GM21717 (cell line): ENCODE measurements around the gene ABCA5.

Experiments used
- ATAC-seq: cut with Tn5 transposase; IDR thresholded peaks from one replicate; pipeline ENCODE4 v1.9.1; 2021; ENCODE audit warnings: mild to moderate bottlenecking, moderate library complexity; ENCODE audit not compliant: unreplicated experiment

The ABCA5 gene

DNA sequence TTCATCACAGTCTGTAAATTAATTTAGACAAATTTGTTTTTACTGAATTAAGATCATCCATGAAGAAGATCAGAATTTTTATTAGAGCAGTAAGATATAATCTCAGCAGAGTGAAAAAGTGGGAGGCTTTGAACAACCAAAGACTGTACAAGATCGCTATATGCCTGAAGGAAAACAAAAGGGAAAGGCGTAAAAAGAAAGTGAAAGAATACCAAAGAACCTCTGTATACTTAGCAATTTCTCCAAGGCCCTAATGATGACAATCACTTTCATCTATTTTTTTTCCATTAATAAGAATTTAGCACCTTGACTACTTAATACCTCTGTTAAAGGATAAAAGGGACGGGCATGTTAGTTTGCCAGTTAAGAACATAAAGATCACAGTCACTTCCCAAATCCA is 59.7 kb downstream of the ABCA5 start:
- ATAC-seq: no peak

DNA sequence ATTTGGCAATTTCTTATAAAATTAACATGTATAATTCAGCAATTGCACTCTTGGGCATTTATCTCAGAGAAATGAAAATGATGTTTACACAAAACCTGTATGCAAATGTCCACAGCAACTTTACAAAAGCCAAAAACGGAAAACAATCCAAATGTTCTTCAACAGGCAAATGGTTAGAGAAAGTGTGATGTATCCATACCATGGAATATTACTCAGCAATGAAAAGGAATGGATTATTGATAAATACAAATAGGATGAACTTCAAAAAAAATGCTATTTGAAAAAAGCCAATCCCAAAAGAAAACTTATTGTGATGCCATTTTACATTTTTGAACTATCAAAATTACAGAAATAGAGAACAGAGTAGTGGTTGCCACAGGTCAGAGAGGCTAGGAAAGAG is 61.1 kb downstream of the ABCA5 start:
- ATAC-seq: no peak

DNA sequence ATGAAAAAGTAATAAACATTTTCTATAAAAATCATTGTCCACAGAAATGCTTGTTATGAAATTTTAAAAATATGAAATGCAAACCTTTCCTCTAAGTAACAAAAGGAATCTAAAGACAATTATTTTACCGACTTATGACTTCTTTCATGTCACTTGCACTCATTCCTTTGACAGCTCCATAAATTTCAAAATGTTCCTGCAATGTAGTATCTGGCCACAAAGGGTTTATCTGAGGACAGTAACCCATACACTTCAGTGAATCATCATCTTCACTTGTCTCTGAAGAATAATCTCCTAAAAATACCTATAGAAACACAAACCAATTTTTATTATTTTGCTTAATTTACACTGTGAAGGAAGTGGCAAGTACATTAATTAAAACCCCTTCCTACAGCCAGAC is 72.7 kb downstream of the ABCA5 start:
- ATAC-seq: no peak

DNA sequence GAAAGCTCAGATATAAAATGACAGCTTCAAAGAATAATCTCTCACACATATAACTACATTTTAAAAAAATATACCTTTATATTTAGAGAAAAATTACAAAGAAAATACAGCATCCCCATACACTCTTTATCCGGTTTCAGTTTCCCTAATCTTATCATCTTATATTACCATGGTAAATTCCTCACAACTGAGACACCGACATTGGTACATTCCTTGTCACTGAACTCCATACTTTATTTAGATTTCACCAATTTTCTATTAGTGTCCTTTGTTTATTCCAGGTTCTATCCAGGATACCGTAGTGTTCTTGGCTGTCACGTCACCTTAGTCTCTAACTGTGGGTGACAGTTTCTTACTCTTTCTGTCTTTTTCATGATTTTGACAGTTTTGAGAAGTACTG is 76.3 kb downstream of the ABCA5 start:
- no peak for ATAC-seq

DNA sequence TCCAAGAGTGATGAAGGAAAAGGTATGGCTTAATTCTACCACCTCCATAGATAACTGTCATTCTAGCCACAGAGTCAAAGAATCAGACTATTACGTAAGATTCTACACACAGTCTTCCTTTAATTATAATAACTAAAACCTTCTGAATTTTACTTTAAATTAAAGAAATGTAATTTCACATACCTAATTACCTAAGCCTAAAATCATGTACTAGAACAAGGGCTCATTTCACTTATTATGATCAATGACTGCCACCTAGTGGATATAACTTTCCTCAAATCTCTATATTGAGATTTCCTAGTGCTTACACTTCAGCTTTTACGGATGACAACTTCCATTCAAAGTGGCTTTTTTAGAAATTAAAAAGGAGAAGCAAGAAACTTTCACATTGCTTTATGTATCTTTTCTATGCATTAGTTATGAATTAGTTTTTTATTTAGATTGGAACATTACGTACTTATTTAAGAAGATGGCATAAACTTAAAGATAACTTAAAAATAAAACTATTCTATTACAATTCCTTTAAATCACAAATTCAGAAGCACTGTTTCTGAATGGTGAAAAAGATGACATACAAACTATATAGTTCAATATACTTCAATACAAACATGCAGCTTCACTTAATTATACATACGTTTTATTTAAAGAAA is 80.1 kb downstream of the ABCA5 start:
- no peak for ATAC-seq

DNA sequence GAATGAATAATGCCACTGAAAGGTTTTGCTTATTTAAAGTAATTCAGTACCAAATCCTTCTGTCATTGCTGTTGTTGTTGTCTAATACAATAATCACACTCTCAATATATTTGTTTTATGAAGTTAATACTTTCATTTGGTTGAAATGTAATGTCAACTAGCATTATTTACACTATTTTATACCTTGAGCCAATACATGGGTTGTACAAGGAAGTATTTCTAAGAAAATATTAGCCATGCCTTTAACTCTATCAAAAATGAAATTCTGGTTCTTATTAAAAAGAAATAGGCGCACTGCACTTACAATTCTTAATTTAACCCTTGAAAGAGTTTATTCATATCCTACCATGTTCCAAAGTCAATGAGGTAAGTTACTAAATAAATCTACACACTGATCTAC is 80.7 kb downstream of the ABCA5 start:
- no peak for ATAC-seq

DNA sequence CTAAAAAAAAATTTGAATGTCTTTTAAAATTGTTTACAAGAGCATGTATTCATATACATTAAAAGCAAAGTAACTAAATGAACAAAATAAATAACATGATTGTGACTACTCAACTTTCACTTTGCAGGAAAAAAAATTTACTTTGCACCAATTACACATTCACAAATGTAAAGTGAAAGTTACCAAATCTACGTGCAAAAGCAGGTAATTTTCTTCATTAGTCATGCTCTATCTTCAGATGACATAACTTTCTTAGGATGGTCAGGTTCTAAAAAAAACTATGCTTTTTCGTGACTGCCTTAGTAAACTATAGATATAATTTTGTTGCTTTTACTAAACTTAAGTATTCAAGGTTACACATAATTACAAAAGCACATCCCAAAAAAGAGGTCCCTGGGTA is 81.3 kb downstream of the ABCA5 start:
- ATAC-seq: no peak

DNA sequence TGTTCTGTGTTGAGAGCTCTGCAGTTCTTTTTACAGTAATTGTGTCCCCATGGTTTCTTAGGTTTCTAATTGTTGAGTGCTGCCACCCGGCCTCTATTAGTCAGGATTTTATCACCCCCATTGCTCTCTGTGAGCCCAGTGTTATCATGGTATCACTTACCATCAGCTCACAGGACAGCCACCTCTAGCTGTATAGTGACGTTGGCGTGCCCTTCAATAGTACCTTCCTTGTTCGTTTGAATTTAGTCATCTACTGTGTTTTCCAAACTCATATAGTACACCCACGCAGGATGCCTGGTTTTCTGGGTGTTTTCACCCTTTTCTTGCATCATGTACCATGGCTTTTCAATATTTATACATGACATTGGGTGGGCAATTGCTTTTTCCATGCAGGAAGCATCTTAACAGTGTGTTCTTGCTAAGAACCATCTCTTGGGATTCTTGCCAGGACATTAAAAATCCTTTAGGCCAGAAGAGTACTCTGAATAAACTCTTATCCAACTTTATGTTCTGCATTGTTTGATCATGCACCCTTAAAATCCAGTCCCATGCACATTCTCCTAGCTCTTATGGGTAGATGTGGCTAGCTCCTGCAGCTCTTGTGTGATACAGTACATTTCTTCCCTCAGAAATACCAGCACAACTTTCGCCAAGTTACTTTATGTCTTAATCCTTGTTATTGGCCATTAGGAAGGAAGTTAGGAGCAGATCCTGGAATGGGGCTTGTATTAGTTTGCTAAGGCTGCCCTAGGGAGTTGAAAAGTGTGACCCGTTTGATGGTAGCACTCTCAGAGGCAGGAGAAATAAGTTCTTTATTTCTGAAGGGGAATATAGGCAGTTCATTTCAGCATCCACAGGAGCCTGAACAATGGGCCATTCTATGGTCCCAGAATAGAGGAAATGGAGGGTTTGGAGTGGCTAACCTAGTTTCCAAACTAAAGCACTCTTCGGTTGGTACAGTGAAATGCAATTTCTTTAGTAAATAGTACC is 87.0 kb downstream of the ABCA5 start:
- ATAC-seq: no peak

DNA sequence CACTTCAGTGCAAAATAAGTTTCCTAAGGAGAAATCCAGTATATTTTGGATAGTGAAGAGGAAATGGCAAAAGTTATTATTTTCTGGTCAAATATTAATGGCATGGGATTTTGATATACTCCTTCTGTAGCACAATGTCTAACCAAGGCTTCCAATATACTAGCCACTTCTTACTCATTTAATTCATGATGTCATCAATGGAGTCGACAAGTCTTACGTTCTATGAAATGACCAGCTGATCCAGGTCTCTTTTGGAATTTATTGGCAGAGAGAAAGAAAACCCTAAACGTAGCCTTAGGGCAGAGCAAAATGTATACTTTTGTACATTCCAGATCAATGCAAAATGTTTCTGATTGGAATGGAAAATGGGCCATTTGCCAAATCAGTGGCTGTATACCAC is 90.0 kb downstream of the ABCA5 start:
- ATAC-seq: no peak

DNA sequence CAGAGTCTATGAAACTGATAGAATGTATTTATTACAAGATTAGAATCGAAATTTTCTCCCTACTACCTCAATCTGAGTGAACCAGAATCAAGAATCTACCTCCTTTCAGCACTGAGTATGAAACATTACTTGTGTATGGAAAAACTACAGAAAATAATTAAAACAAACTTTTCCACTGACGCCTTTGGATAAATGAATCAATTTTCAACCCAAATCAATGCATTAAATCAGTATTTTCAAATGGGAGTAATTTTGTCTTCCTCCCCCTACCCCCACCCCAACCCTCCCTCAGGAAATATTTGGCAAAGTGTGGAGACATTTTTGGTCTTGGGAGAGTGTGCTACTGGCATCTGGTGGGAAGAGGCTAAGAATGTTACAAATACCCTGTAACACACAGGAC is 90.5 kb downstream of the ABCA5 start:
- no peak for ATAC-seq

DNA sequence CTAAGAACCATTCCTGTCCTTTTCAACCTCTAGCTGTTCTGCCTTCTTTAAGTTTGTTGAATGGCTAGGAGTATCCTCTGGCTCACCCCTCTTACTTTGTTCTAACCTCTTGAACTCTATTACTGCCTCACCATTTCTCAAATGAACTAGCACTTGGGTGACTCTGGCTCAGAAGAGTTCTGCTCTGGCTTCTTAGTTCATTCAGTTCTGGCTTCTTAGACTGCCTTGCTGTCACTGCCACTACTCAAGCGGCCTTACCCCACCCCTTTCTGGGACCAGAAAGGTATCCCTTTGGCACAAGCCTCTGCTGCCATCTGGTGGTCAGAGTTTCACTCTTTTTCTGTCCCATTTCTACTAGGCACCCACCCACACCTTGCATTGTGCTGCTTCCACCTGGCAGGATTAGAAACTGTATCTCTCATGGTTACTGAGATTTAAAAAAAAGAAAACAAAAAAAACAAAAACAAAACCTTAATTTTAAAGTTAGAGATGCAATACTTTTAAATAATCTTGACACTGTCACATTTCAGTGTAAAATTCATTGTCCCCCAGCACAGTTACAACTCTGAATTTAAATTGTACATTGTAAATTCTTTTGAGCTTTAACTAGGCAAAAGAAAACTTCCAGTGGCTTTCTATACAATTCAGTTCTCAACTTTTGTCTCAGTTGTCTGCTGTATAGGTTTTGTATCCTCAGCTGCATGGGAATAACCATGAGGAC is 91.4 kb downstream of the ABCA5 start:
- ATAC-seq: peak; percentile 95

DNA sequence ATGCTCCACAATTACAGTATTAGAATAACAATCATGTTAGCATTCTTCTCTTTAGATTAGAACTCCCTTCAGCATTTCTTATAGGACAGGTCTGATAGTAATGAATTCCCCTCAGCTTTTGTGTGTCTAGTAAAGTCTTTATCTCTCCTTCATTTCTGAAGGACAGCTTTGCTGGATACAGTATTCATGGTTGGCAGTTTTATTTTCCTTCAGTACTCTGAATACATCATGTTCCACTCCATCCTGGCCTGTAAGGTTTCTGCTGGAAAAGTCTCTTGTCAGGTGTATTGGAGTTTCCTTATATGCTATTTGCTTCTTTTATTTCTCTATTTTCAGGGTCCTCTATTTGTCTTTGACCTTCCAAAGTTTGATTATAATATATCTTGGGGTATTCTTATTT is 94.3 kb downstream of the ABCA5 start:
- ATAC-seq: no peak

DNA sequence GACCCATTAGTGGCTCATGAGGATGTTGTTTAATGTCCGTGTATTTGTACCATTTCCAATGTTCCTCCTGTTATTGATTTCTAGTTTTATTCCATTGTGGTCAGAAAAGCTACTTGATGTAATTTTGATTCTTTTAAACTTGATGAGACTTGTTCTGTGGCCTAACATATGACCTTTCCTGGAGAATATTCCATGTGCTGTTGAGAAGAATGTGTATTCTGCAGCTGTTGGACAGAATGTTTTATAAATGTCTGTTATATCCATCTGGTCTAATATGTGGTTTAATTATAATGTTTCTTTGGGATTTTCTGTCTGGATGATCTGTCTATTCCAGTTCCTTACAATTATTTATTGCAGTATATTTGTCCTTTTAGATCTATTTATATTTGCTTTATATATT is 95.4 kb downstream of the ABCA5 start:
- no peak for ATAC-seq

DNA sequence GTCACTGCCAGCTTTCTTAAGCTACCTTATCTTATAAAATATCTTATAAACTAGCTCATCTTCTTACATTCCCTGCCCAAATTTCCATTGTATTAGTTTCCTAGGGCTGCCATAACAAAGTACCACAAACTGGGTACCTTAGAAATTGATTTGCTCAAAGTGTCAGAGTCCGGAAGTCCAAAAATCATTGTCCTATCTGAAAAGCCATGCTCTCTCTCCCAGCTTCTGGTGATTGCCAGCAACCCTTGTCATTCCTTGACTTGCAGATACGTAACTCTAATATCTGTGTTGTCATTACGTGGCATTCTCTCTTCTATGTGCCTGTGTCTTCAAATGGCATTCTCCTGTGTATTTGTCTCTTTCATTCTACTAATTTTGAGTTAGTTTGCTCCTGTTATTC is 96.0 kb downstream of the ABCA5 start:
- ATAC-seq: no peak

DNA sequence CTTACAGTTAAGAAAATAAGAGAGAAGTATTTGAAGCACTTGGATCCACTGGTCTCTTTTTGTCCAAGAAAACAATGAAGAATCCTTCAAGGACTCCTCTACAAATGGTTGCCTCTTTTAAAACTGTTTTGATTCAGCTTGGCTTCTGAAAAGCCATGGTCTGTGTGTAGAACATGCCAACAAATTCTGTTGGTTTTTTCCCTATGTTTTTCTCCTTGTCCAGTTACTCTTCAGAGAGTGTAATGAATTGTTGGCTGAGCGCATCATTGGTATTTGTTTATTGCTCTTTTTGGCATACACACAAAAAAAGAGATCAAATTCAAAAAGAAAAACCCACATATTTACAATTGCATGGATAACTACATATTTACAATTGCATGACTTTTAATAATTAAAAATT is 98.4 kb downstream of the ABCA5 start, which contains the start of gene ABCA10:
Gene ABCA10 (minus strand): TSS at position 249 of the 400 bp plus-strand sequence. CDS start 3,466 bp downstream, outside the sequence.
- ATAC-seq: no peak

DNA sequence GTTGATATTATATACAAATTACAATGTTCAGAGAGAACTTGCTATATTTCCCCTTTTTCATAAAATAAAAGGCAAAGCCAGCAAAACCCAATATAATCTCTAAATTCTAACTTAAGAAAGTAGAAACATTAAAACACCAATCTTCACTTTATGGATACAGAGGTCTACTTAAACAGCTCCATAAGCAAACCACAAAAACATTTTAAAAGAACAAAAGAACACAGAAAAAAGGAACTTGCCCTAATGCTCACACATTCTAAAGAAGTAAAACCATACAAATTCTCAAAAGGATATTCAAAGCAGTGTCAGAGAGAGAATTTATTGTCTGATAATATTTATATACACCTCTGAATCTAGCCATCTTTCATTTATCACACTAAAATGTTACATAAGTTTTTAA is 98.9 kb downstream of the ABCA5 start:
- no peak for ATAC-seq

DNA sequence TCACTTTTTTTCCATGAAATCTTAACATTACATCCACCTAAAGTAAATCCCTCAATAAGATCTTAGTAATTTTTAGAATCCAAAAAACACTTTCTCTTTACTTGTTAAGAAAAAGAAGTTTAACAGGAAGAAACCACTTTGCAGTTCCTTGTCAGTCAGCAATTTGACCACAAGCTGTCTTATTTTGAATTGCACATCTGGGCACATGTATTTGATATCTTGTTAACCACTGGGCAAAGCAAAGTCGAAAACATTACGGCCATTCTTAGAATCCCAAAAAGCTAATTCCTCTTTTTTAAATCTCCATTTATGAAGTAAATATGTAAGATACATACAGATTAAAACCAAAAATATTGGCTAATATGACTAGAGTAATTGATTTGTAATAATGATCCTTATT is 99.4 kb downstream of the ABCA5 start:
- no peak for ATAC-seq

DNA sequence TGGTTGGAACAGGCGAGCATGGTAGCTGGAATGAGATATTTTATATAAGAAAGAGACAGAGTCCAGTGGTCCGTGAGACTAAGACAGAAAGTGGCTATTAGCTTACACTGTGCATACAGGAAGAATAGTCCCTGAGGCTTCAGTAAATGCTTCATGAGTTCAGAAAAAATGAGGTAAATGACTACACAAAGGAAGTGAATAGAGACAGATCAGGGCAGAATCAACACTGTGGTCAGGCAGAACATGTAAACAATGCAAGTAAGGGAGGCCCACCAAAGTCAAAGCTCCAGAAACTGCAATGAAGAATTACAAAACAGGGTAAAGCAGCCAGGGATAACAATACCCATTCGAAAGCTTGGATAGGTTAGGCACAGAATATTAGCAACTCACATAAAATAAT is 103.1 kb downstream of the ABCA5 start:
- peak; percentile 97 for ATAC-seq

DNA sequence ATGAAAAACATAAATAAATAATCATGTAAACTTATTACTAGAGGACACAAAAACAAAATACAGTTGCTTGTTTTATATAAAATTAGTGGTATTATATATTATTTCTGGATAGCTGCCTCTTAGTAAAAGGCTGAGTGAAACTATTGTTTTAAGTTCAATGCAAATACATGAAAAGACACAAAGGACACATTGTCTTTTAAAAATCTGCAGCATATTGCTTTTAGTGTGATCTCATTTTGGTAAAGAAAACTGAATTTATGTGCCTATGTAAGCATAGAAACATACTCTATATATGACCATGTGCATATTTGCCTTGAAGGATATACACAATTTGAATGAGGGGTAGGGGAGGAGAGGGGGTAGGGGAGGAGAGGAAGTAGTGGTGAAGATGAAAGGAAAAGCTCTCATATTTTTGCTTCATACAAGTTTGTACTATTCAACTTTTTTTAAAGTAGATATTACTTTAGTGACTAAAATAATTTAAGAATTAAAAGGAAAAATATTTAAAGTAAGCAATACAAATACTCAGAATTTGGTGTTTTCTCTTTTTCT is 104.2 kb downstream of the ABCA5 start:
- ATAC-seq: no peak

DNA sequence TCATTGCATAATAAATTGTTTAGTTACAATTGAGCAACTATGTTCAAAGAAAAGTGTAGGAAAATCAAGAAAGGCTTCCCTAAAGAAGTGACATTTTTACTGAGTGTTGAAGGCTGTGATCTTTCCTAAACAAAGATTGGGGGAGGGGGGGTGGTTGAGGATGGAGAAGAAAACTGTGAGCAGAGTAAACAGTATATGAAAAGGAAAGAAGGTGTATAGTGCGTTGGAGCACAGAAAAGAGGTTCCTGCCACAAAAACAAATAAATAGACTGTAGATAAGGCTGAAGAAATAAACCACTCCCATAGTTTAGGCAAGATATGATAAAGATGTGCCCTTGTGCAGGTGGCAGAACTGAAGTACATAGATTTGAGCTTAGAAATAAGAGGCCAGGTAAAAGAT is 106.8 kb downstream of the ABCA5 start:
- ATAC-seq: no peak

DNA sequence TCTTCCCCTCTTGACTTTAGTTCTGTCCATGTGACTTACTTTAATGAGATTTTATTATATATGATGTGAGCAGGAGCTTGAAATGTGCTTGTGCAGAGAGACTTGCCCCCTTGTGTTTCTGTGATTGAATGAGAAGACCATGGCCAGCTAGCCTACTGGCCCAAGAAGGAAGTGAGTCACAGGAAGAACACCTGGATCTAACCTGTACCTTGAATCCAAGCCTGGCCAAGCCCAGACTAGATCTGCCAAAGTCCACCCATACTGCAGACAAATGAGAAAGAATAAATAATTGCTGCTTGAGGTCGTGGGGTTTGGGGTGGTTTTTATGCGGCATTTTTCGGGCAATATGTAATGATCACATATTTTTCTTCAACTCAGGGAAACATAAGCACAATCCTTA is 107.9 kb downstream of the ABCA5 start:
- no peak for ATAC-seq
